Ovary (tissue), 9 donors: ENCODE data around the gene AGBL2. TPM values are rescaled to one million over a fixed set of nuclear protein-coding genes. Genes with fewer than 3 reads are reported as not detected.
"Not testable (repeated sequence)": the region's sequence is repeated elsewhere in the genome, so short reads cannot be mapped to it uniquely, and the experiment has no call there.

ENCODE experiments used
- DNase-seq, 5 donors: peaks; one replicate each; pipeline ENCODE4 v3.0.0-alpha.2; 2019 to 2020
- H3K27ac ChIP-seq, 2 donors: fragments of 200-600 bp; one replicate each; pipeline versions ENCODE4 v1.5.1 to v1.8.0; 2019 to 2022
- H3K27me3 ChIP-seq: fragments of 200-600 bp; one replicate; pipeline ENCODE4 v1.8.0; 2022
- H3K36me3 ChIP-seq: fragments of 200-600 bp; sonication (generic); one replicate; pipeline ENCODE4 v1.5.1; 2019
- H3K4me1 ChIP-seq: one replicate; pipeline ENCODE4 v1.8.1; 2013; ENCODE audit warnings: mild to moderate bottlenecking, moderate library complexity; ENCODE audit not compliant: insufficient read depth
- H3K4me3 ChIP-seq: fragments of 200-600 bp; sonication (generic); one replicate; pipeline ENCODE4 v1.5.1; 2017
- H3K9me3 ChIP-seq, 2 donors: fragments of 200-600 bp in 1 of 2; sonication (generic) in 1 of 2; one replicate each; pipeline versions ENCODE4 v1.5.1 to v1.8.1; 2013 to 2019; ENCODE audit warnings: mild to moderate bottlenecking in 1 of 2, moderate library complexity in 1 of 2
- EP300 ChIP-seq: sonication (generic); formaldehyde crosslinking; IDR thresholded peaks from one replicate; pipeline ENCODE4 v1.6.1; 2017; ENCODE audit warnings: antibody characterized with exemption
- POLR2A ChIP-seq: fragments of 450-650 bp; IDR thresholded peaks from one replicate; pipeline ENCODE4 v1.6.1; 2017; ENCODE audit warnings: antibody characterized with exemption, mild to moderate bottlenecking, moderate library complexity
- WGBS, 3 donors: extraction: QIAGEN DNeasy Blood & Tissue Kit in 1 of 3; methylation state at CpG; one replicate each; pipeline versions ENCODE4 v1.1.5 to v1.1.7; 2013 to 2017; 5-methylcytosine and 5-hydroxymethylcytosine counted together
- intact Hi-C, 4 donors: fragments of 100-400 bp; cut with DNase I; formaldehyde crosslinking; loops; one replicate each; pipeline versions ENCODE4 v1.11.0 to v1.15.1; 2022 to 2023
- polyA plus RNA-seq, 2 donors: library from polyadenylated mRNA; stranded (reverse); fragments of 200-250 nt in 1 of 2; fragments of 350-450 nt in 1 of 2; fragmentation: Illumina TruSeq in 1 of 2; extraction: RNeasy Lipid Tissue Mini Kit (QIAGEN cat#74804) in 1 of 2; gene quantifications; one replicate each; pipeline ENCODE4 v1.2.3, GENCODE V29; 2013 to 2014
- total RNA-seq, 7 donors: library from RNA; depleted of rRNA in 2 of 7; stranded (reverse); fragments of >200 nt in 2 of 7; fragmentation: NEBNext Ultra II Directional in 3 of 7; extraction: Animal tissue kit (Norgen Biotek cat#: 25700) in 3 of 7; gene quantifications; one replicate each; pipeline versions ENCODE4 v1.1.0 to v1.2.4, GENCODE V29; 2016 to 2023
- TF ChIP-seq, protein P1 (sequence below), 3 donors: fragments of 450-650 bp in 2 of 3; fragments of 200-600 bp in 1 of 3; IDR thresholded peaks; one replicate each; pipeline versions ENCODE4 v1.5.1 to v1.8.0; 2016 to 2022; ENCODE audit warnings: antibody characterized with exemption in 3 of 3, mild to moderate bottlenecking in 1 of 3
- donor health status: DM: no; HTN: no; CAD: no; lungs with moderate emphysema.
- donor health status: DM: no; HTN: no; CAD: no.
- donor health status: Bipolar disorder and iron deficiency.
- donor health status: DM: yes; HTN: yes; CAD: no.
- donor health status: DM: no; HTN: no; CAD: no.
- donor health status: DM: yes; HTN: yes; CAD: no.

The AGBL2 gene
- total and polyA plus RNA-seq, 9 donors: 0.83 to 13.1 (median 2.8) TPM

GRCh38 chr11:47667555-47667954 is 47.6 kb downstream of the AGBL2 start:
- no peak overlapping the region for H3K4me3 ChIP-seq
- H3K27ac ChIP-seq: no peak overlapping the region
- H3K36me3 ChIP-seq: no peaks in the 10 kb centered on the region
- WGBS, 3 donors: 29 to 48% (median 34%) methylated on average over 2 of the region's 2 CpGs
- intact Hi-C loops: no loop called here
- no peaks in the 10 kb centered on the region for H3K9me3 ChIP-seq
- no peaks in the 10 kb centered on the region for H3K27me3 ChIP-seq
- TF ChIP-seq EP300: no peak
- TF ChIP-seq, protein P1, sequence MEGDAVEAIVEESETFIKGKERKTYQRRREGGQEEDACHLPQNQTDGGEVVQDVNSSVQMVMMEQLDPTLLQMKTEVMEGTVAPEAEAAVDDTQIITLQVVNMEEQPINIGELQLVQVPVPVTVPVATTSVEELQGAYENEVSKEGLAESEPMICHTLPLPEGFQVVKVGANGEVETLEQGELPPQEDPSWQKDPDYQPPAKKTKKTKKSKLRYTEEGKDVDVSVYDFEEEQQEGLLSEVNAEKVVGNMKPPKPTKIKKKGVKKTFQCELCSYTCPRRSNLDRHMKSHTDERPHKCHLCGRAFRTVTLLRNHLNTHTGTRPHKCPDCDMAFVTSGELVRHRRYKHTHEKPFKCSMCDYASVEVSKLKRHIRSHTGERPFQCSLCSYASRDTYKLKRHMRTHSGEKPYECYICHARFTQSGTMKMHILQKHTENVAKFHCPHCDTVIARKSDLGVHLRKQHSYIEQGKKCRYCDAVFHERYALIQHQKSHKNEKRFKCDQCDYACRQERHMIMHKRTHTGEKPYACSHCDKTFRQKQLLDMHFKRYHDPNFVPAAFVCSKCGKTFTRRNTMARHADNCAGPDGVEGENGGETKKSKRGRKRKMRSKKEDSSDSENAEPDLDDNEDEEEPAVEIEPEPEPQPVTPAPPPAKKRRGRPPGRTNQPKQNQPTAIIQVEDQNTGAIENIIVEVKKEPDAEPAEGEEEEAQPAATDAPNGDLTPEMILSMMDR (IDR thresholded peaks at IDR 0.05): no peak
- no peak for TF ChIP-seq POLR2A
- DNase-seq: no peak
- H3K4me1 ChIP-seq: peaks cover 3% of the 10 kb centered on the region

- intact Hi-C loops: no loop called here
- Histone ChIP-seq H3K27me3 (no peaks in the 10 kb centered on the region), H3K36me3 (no peaks in the 10 kb centered on the region), H3K4me3 (no peak overlapping the region), H3K9me3 (no peaks in the 10 kb centered on the region), H3K4me1 (peaks cover 3% of the 10 kb centered on the region), H3K27ac (no peak overlapping the region)
- 6 to 27% (median 11%) methylated on average over 4 of the region's 4 CpGs for WGBS, 3 donors
- TF ChIP-seq EP300: no peak
- TF ChIP-seq POLR2A: no peak
- TF ChIP-seq, protein P1 (IDR thresholded peaks at IDR 0.05): no peak
- peak; percentile 30 to 71 (median 61) for DNase-seq
These were observed 48.0 kb downstream of the AGBL2 start for GRCh38 chr11:47667135-47667534.

GRCh38 chr11:47664936-47665335 is 50.2 kb downstream of the AGBL2 start:
- H3K27me3 ChIP-seq, DNase-seq, H3K27ac ChIP-seq, H3K4me3 ChIP-seq, H3K36me3 ChIP-seq, H3K4me1 ChIP-seq, H3K9me3 ChIP-seq, intact Hi-C loops: not testable (repeated sequence)
- WGBS, 3 donors: 94 to 95% (median 94%) methylated on average over 4 of the region's 4 CpGs

DNA sequence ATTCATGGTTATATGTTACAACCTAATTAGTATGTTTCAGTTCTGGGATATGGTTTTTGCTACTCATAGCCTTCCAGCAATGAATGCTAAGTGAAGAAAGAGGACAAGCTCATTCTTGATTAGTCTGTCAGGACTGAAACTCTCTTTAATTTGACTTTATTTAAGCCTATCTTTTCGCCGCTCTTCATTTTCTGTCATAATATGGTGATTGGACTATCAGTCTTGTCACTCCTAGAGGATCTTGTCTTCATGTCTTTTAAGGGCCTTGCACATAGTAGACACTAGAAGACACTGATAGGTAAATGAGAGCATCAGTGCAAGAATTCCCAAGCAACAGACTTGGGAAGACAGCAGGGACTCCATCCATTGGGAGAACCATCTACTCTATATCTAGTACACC is 53.9 kb downstream of the AGBL2 start:
- Histone ChIP-seq H3K4me3 (no peak overlapping the region), H3K27ac (no peak overlapping the region), H3K4me1 (no peaks in the 10 kb centered on the region), H3K9me3 (no peaks in the 10 kb centered on the region), H3K27me3 (no peaks in the 10 kb centered on the region), H3K36me3 (no peaks in the 10 kb centered on the region)
- no peak for DNase-seq
- intact Hi-C loops: no loop called here
- no peak for TF ChIP-seq POLR2A
- TF ChIP-seq, protein P1 (IDR thresholded peaks at IDR 0.05): no peak
- TF ChIP-seq EP300: no peak
- 97 to 98% (median 98%) methylated on average over 2 of the region's 2 CpGs for WGBS, 3 donors

- Histone ChIP-seq H3K9me3 (no peaks in the 10 kb centered on the region), H3K27ac (no peak overlapping the region), H3K4me3 (no peak overlapping the region), H3K4me1 (no peaks in the 10 kb centered on the region), H3K36me3 (no peaks in the 10 kb centered on the region), H3K27me3 (no peaks in the 10 kb centered on the region)
- DNase-seq: no peak
- TF ChIP-seq POLR2A (no peak), EP300 (no peak)
- TF ChIP-seq, protein P1 (IDR thresholded peaks at IDR 0.05): no peak
- intact Hi-C loops: no loop called here
- 33 to 37% (median 35%) methylated on average over 4 of the region's 4 CpGs for WGBS, 3 donors
These were observed 55.9 kb downstream of the AGBL2 start for GRCh38 chr11:47659276-47659675.
